Caco-2 (cell line): Measurements from ENCODE around the gene APBB1. TPM values are rescaled to one million over a fixed set of nuclear protein-coding genes. Genes with fewer than 3 reads are reported as not detected.

Source experiments
- BruUV-seq: library from RNA; stranded (reverse); fragments of 400-500 nt; replicated peaks from 2 replicates; lab custom pipeline; 2021; lab: Mats Ljungman, UMichigan
- CTCF ChIA-PET: fragments of 300-600 bp; sonication (Branson Sonifier 250); formaldehyde crosslinking; loops from one replicate; lab custom pipeline; 2022; ENCODE audit warnings: antibody characterized with exemption; lab: Charles Lee
- POLR2A ChIA-PET: fragments of 300-600 bp; sonication (Branson Sonifier 250); formaldehyde crosslinking; loops from one replicate; lab custom pipeline; 2022; ENCODE audit warnings: antibody characterized with exemption; lab: Charles Lee
- DNase-seq, 2 experiments: peaks; one replicate each; pipeline versions ENCODE4 v3.0.0 to v3.0.0-alpha.2; 2020 to 2022
- H3K27me3 ChIP-seq: replicated peaks from 2 replicates; pipeline ENCODE4 v1.6.0; 2011; ENCODE audit warnings: low read length; ENCODE audit not compliant: control insufficient read depth, insufficient read depth
- H3K36me3 ChIP-seq: 2 replicates; pipeline ENCODE4 v1.5.1; 2011; ENCODE audit warnings: low read length; ENCODE audit not compliant: control insufficient read depth, insufficient read depth
- H3K4me1 ChIP-seq: fragments of 250-450 bp; sonication (Bioruptor Pico); 2 replicates; pipeline ENCODE4 v1.5.1; 2020; ENCODE audit warnings: mild to moderate bottlenecking
- H3K4me3 ChIP-seq: 2 replicates; pipeline ENCODE4 v1.5.1; 2011; ENCODE audit warnings: low read depth, mild to moderate bottlenecking, control low read depth, low read length
- H3K9me3 ChIP-seq: fragments of 250-450 bp; sonication (Bioruptor Pico); 2 replicates; pipeline ENCODE4 v1.5.1; 2020; ENCODE audit warnings: mild to moderate bottlenecking, moderate library complexity
- H3K27ac Mint-ChIP-seq: one replicate; pipeline ENCODE4 v1.8.0; 2022; ENCODE audit warnings: mixed read lengths; ENCODE audit not compliant: unreplicated experiment
- H3K27me3 Mint-ChIP-seq: one replicate; pipeline ENCODE4 v1.8.0; 2022; ENCODE audit warnings: mixed read lengths; ENCODE audit not compliant: insufficient read depth, unreplicated experiment
- H3K36me3 Mint-ChIP-seq: one replicate; pipeline ENCODE4 v1.8.0; 2022; ENCODE audit warnings: mild to moderate bottlenecking, mixed read lengths; ENCODE audit not compliant: insufficient read depth, unreplicated experiment
- H3K4me1 Mint-ChIP-seq: one replicate; pipeline ENCODE4 v1.8.0; 2022; ENCODE audit warnings: low read depth, mixed read lengths; ENCODE audit not compliant: unreplicated experiment
- H3K4me3 Mint-ChIP-seq: one replicate; pipeline ENCODE4 v1.8.0; 2022; ENCODE audit warnings: mild to moderate bottlenecking, moderate library complexity, mixed read lengths; ENCODE audit not compliant: unreplicated experiment
- H3K9me3 Mint-ChIP-seq: one replicate; pipeline ENCODE4 v1.8.0; 2022; ENCODE audit warnings: mixed read lengths; ENCODE audit not compliant: unreplicated experiment
- CTCF ChIP-seq, 2 experiments: fragments of 200-600 bp in 1 of 2; IDR thresholded peaks; 1 replicate in 1 of 2; 2 replicates in 1 of 2; pipeline versions ENCODE4 v1.5.1 to v1.8.0; 2011 to 2022; ENCODE audit warnings: antibody characterized with exemption in 1 of 2, control low read depth in 1 of 2, inconsistent platforms in 1 of 2, low read depth in 1 of 2, low read length in 1 of 2, mild to moderate bottlenecking in 1 of 2, moderate library complexity in 1 of 2; ENCODE audit not compliant: insufficient read depth in 1 of 2, severe bottlenecking in 1 of 2, unreplicated experiment in 1 of 2
- intact Hi-C: fragments of 100-400 bp; cut with micrococcal nuclease; formaldehyde crosslinking; loops from one replicate; pipeline ENCODE4 v1.10.0; 2022; ENCODE audit not compliant: unreplicated experiment
- total RNA-seq: library from RNA; stranded (reverse); gene quantifications from 2 replicates; pipeline ENCODE4 v1.2.3, GENCODE V29; 2022

Gene APBB1
- total RNA-seq, 1 experiment from 2014 or later: 37.8 TPM

- no peaks in the 10 kb centered on the region for H3K27me3 ChIP-seq
- ChIA-PET POLR2A (no interaction called here), CTCF (no interaction called here)
- no peak for DNase-seq
- H3K4me1 Mint-ChIP-seq: peaks cover 8% of the 10 kb centered on the region
- no peaks in the 10 kb centered on the region for H3K9me3 ChIP-seq
- no peak overlapping the region for H3K4me3 ChIP-seq
- no peaks in the 10 kb centered on the region for H3K36me3 ChIP-seq
- H3K27me3 Mint-ChIP-seq: no peaks in the 10 kb centered on the region
- peaks cover 12% of the 10 kb centered on the region for H3K4me1 ChIP-seq
- TF ChIP-seq CTCF (IDR thresholded peaks at IDR 0.05; ENCODE audit: insufficient read depth in 1 of 2, low read depth in 1 of 2, low read length in 1 of 2, severe bottlenecking in 1 of 2, unreplicated experiment in 1 of 2): no peak
- no TSS peak for BruUV-seq
- no peaks in the 10 kb centered on the region for H3K9me3 Mint-ChIP-seq
- intact Hi-C loops: no loop called here
- H3K36me3 Mint-ChIP-seq: no peaks in the 10 kb centered on the region
- H3K27ac Mint-ChIP-seq: no peak overlapping the region
- H3K4me3 Mint-ChIP-seq: no peak overlapping the region
Measured at GRCh38 chr11:6360183-6360582, 58.7 kb downstream of the APBB1 start.

GRCh38 chr11:6357222-6357621 is 61.7 kb downstream of the APBB1 start:
- no peak for DNase-seq
- Histone ChIP-seq H3K4me3 (no peak overlapping the region), H3K27me3 (no peaks in the 10 kb centered on the region), H3K36me3 (no peaks in the 10 kb centered on the region), H3K4me1 (peaks cover 12% of the 10 kb centered on the region), H3K9me3 (no peaks in the 10 kb centered on the region)
- Mint-ChIP-seq H3K4me1 (peaks cover 24% of the 10 kb centered on the region), H3K9me3 (no peaks in the 10 kb centered on the region), H3K27me3 (no peaks in the 10 kb centered on the region), H3K27ac (no peak overlapping the region), H3K4me3 (no peak overlapping the region), H3K36me3 (no peaks in the 10 kb centered on the region)
- ChIA-PET CTCF (no interaction called here), POLR2A (no interaction called here)
- intact Hi-C loops: no loop called here
- no TSS peak for BruUV-seq
- no peak for TF ChIP-seq CTCF (IDR thresholded peaks at IDR 0.05; ENCODE audit: insufficient read depth in 1 of 2, low read depth in 1 of 2, low read length in 1 of 2, severe bottlenecking in 1 of 2, unreplicated experiment in 1 of 2)

- no peak overlapping the region for H3K4me3 ChIP-seq
- POLR2A ChIA-PET: no interaction called here
- TF ChIP-seq CTCF (IDR thresholded peaks at IDR 0.05; ENCODE audit: insufficient read depth in 1 of 2, low read depth in 1 of 2, low read length in 1 of 2, severe bottlenecking in 1 of 2, unreplicated experiment in 1 of 2): no peak
- Mint-ChIP-seq H3K4me3 (no peak overlapping the region), H3K27me3 (no peaks in the 10 kb centered on the region), H3K36me3 (no peaks in the 10 kb centered on the region), H3K27ac (no peak overlapping the region), H3K9me3 (no peaks in the 10 kb centered on the region), H3K4me1 (peaks cover 24% of the 10 kb centered on the region)
- no peak for DNase-seq
- CTCF ChIA-PET: no interaction called here
- BruUV-seq: no TSS peak
- peaks cover 10% of the 10 kb centered on the region for H3K4me1 ChIP-seq
- H3K9me3 ChIP-seq: no peaks in the 10 kb centered on the region
- H3K27me3 ChIP-seq: no peaks in the 10 kb centered on the region
- intact Hi-C loops: no loop called here
- no peaks in the 10 kb centered on the region for H3K36me3 ChIP-seq
Measured at GRCh38 chr11:6356503-6357055, 62.3 kb downstream of the APBB1 start.
